ENCODE data around the gene WWC1. TPM values are rescaled to one million over a fixed set of nuclear protein-coding genes. Genes with fewer than 3 reads are reported as not detected.
"Not testable (repeated sequence)": the region's sequence is repeated elsewhere in the genome, so short reads cannot be mapped to it uniquely, and the experiment has no call there.

WWC1 gene
- total RNA-seq, 1 donor from 2014 or later = 18.7 TPM

DNA sequence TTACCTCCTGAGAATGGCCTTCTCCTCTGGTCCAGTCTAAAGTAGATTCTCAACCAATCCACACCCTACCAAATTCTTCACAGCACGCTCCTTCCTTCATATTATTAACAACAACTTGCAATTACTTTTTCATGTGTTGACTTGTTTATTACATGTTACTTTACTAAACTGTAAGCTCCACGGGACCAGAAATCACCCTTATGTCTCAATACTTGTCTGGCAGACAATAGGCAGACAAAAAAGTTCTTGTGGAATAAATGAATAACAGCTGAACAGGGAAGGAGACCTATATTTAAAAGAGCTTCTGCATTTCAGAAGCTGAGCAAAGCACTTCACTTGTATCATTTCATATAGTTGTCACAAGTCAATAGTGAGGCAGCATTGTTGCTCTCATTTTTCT lies 5.7 kb upstream of the WWC1 start:
- Histone ChIP-seq H3K4me1 (no peaks in the 10 kb centered on the region), H3K27me3 (no peaks in the 10 kb centered on the region), H3K27ac (no peak overlapping the region), H3K9me3 (no peaks in the 10 kb centered on the region), H3K36me3 (no peaks in the 10 kb centered on the region), H3K4me3 (no peak overlapping the region)
- intact Hi-C loops (cut with DNase I) = no loop called here
- DNase-seq (ENCODE audit: extremely low spot score in 2 of 2) = no peak
- TF ChIP-seq, protein P1, sequence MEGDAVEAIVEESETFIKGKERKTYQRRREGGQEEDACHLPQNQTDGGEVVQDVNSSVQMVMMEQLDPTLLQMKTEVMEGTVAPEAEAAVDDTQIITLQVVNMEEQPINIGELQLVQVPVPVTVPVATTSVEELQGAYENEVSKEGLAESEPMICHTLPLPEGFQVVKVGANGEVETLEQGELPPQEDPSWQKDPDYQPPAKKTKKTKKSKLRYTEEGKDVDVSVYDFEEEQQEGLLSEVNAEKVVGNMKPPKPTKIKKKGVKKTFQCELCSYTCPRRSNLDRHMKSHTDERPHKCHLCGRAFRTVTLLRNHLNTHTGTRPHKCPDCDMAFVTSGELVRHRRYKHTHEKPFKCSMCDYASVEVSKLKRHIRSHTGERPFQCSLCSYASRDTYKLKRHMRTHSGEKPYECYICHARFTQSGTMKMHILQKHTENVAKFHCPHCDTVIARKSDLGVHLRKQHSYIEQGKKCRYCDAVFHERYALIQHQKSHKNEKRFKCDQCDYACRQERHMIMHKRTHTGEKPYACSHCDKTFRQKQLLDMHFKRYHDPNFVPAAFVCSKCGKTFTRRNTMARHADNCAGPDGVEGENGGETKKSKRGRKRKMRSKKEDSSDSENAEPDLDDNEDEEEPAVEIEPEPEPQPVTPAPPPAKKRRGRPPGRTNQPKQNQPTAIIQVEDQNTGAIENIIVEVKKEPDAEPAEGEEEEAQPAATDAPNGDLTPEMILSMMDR (IDR thresholded peaks at IDR 0.05) = no peak
- TF ChIP-seq POLR2AphosphoS5 (IDR thresholded peaks at IDR 0.05; ENCODE audit: insufficient read depth in 1 of 2, low read depth in 1 of 2) (no peak), POLR2A (IDR thresholded peaks at IDR 0.05) (no peak)

DNA sequence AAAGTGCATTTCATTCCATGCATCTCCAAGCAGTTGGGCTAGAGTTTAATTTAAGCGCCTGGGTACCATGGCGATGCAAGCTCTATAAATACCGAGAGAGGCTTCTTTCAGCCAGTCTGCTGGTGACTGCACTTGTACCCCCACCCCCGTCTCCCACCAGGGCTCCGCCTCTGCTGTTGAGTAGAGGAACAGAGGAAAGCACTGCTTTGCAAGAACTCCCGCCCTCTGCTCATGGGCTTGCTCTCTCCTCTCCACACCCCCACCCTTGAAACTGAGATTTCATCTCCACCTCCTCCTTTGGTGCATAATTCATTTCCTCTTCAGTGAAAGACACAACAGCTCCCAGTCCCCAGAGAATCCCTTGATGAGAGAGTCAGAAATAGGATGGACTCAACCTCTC lies 5.1 kb upstream of the WWC1 start:
- TF ChIP-seq, protein P1 (IDR thresholded peaks at IDR 0.05) = no peak
- H3K27me3 ChIP-seq = no peaks in the 10 kb centered on the region
- intact Hi-C loops (cut with DNase I) = no loop called here
- no peaks in the 10 kb centered on the region for H3K36me3 ChIP-seq
- peaks cover 6% of the 10 kb centered on the region for H3K4me1 ChIP-seq
- no peak overlapping the region for H3K4me3 ChIP-seq
- no peak overlapping the region for H3K27ac ChIP-seq
- DNase-seq (ENCODE audit: extremely low spot score in 2 of 2) = no peak
- no peaks in the 10 kb centered on the region for H3K9me3 ChIP-seq

DNA sequence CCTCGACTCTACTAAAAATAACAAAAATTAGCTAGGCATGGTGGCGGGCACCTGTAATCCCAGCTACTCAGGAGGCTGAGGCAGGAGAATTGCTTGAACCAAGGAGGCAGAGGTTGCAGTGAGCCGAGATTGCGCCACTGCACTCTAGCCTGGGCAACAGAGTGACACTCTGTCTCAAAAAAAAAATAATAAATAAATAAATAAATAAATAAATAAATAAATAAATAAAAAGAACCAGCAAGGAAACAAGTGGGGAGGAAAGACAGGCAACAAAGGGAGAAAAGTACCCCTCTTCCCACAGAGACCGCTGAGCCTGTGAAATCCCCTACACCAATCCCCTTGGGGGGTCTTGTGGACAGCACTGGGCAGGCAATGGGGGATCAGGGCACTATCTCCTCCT lies 4.6 kb upstream of the WWC1 start:
- H3K4me1 ChIP-seq; H3K36me3 ChIP-seq; H3K9me3 ChIP-seq; H3K27ac ChIP-seq; H3K27me3 ChIP-seq; H3K4me3 ChIP-seq; intact Hi-C loops (cut with DNase I); DNase-seq (ENCODE audit: extremely low spot score in 2 of 2): not testable (repeated sequence)

DNA sequence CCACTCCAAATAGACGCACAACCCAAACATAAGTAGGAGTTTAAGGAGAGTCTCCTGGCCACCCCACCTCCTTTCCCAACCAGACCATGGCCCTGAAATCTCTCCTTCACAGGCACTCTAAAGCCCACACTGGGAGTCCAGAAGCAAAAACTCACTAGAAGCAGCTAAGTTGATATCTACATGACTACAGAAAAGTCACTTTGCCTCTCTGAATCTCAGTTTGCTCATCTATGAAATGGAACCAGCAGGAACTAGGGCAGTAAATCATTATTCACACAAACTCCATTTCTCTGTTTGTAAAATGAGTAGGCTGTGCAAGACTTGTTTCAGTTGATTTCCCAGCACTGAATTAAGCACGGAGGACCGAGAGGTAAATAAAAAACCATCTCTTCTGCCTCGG lies 4.1 kb upstream of the WWC1 start:
- H3K27ac ChIP-seq = no peak overlapping the region
- intact Hi-C loops (cut with DNase I) = no loop called here

DNA sequence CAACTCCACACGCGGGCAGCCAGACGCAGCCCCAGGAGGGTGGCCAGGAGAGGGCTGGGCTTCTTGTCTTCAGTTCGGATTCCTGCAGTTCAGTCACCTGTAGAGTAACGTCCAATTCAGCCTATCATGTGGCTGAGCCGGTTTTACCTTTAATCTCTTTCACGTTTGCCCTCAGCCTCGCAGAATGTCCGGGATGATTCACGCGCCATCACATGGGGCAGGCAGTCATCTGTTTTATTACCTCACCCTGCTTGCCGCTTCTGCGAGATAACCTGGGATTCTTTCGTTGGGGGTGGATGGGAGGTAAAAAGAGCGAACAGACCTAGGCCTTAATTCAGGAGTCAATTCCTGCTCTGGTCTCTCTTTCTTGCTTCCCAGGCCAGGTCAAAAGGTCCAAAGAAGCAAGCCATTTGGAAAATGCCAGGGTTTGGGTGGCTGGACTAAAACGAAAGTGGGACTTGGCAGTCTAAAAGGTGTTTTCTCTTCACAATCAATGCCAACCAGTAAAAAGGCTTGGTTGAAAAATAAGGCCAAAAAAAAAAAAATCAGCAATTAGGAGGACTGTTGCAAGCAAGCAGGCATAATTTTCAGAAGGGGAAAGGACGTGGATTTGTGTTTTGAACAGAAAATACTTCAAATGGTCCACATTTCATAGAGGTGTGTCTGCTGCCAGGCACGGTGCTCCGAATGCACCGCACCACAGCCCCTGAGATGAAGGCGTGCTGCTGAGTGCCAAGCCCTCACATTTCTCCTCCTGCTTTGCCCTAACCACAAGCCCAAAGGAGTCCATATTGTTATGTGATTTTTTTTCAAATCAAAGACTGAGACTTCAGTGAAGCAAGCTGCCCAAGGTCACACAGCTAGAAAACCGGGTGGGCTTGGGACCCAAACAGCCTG lies 2.8 kb upstream of the WWC1 start:
- H3K4me3 ChIP-seq = peak overlapping the region in 1 of 2 donors; percentile 20
- H3K36me3 ChIP-seq = no peaks in the 10 kb centered on the region
- H3K27me3 ChIP-seq = peaks cover 9% of the 10 kb centered on the region
- TF ChIP-seq POLR2A (IDR thresholded peaks at IDR 0.05) = no peak
- TF ChIP-seq POLR2AphosphoS5 (IDR thresholded peaks at IDR 0.05; ENCODE audit: insufficient read depth in 1 of 2, low read depth in 1 of 2) = peak in 1 of 2 donors; percentile 81
- TF ChIP-seq, protein P1 (IDR thresholded peaks at IDR 0.05) = no peak
- H3K4me1 ChIP-seq = peaks cover 16% of the 10 kb centered on the region
- H3K27ac ChIP-seq = peak overlapping the region; percentile 27
- no peaks in the 10 kb centered on the region for H3K9me3 ChIP-seq
- DNase-seq (ENCODE audit: extremely low spot score in 2 of 2) = no peak
- intact Hi-C loops (cut with DNase I) = no loop called here

More for the DNA sequence above, 4.1 kb upstream of the WWC1 start:
- Histone ChIP-seq H3K36me3 (no peaks in the 10 kb centered on the region), H3K27me3 (no peaks in the 10 kb centered on the region), H3K9me3 (no peaks in the 10 kb centered on the region), H3K4me3 (no peak overlapping the region), H3K4me1 (peaks cover 12% of the 10 kb centered on the region)
- no peak for TF ChIP-seq POLR2A (IDR thresholded peaks at IDR 0.05)
- no peak for TF ChIP-seq POLR2AphosphoS5 (IDR thresholded peaks at IDR 0.05; ENCODE audit: insufficient read depth in 1 of 2, low read depth in 1 of 2)
- TF ChIP-seq, protein P1 (IDR thresholded peaks at IDR 0.05) = no peak
- DNase-seq (ENCODE audit: extremely low spot score in 2 of 2) = no peak

Measured in vagina (tissue), 2 donors.